Parathyroid adenoma (tissue), 2 donors: ENCODE data around the gene RNF19B.
"Not testable (repeated sequence)": the region's sequence is repeated elsewhere in the genome, so short reads cannot be mapped to it uniquely, and the experiment has no call there.

Source experiments
- H2AFZ ChIP-seq: fragments of 300-600 bp; sonication (generic); one replicate; pipeline ENCODE4 v1.7.0; 2017; ENCODE audit warnings: antibody characterized with exemption, mild to moderate bottlenecking
- H3K27ac ChIP-seq: fragments of 300-600 bp; sonication (generic); one replicate; pipeline ENCODE4 v1.7.0; 2017
- H3K27me3 ChIP-seq: fragments of 300-600 bp; sonication (generic); one replicate; pipeline ENCODE4 v1.7.0; 2017; ENCODE audit warnings: low read length; ENCODE audit not compliant: control insufficient read depth, insufficient read depth
- H3K36me3 ChIP-seq: fragments of 300-600 bp; sonication (generic); one replicate; pipeline ENCODE4 v1.7.0; 2017; ENCODE audit warnings: low read length; ENCODE audit not compliant: control insufficient read depth, insufficient read depth
- H3K4me1 ChIP-seq: fragments of 300-600 bp; sonication (generic); one replicate; pipeline ENCODE4 v1.7.0; 2017; ENCODE audit warnings: control low read depth
- H3K4me2 ChIP-seq: fragments of 300-600 bp; sonication (generic); one replicate; pipeline ENCODE4 v1.7.0; 2017; ENCODE audit warnings: low read length
- H3K4me3 ChIP-seq: fragments of 300-600 bp; sonication (generic); one replicate; pipeline ENCODE4 v1.7.0; 2017; ENCODE audit warnings: low read depth, low read length
- H3K79me2 ChIP-seq: fragments of 300-600 bp; sonication (generic); one replicate; pipeline ENCODE4 v1.7.0; 2017; ENCODE audit warnings: control low read depth
- H3K9ac ChIP-seq: fragments of 300-600 bp; sonication (generic); one replicate; pipeline ENCODE4 v1.7.0; 2017; ENCODE audit warnings: mild to moderate bottlenecking
- H3K9me3 ChIP-seq: fragments of 300-600 bp; sonication (generic); one replicate; pipeline ENCODE4 v1.7.0; 2017; ENCODE audit warnings: low read length; ENCODE audit not compliant: control insufficient read depth
- TF ChIP-seq, protein P1 (sequence below): fragments of 300-600 bp; sonication (generic); IDR thresholded peaks from one replicate; pipeline ENCODE4 v1.7.0; 2017; ENCODE audit warnings: antibody characterized with exemption, mild to moderate bottlenecking
- donor health status: primary hyperparathyroidism.

Gene RNF19B

DNA sequence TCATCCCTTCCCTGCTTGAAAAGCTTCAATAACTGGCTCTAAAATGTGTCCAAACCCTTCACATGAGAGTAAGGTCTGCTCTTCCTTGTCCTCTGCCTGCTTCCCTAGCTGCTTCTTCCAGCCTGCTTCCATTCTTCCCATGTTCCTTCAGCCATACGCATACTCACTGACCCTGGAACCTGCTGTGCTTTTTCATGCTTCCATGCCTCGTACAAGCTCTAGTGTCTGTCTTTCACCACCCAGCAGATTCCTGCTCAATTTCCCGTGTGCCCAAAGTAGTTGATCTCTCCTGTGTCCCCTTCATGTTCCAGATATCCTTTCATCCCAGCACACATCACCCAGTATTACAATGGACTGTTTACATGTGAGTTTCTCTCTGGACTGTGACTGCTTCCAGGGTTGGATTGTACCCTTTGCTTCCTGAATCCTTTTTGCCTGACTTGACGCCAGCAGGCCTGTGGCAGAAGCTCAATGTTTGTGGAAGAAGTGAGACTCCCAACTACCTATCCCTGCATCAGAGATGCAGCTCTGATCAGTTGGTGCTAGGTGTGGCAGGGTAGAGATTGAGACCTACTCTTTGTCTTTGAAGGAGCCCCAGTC is 35.9 kb upstream of the RNF19B start:
- no peak overlapping the region for H3K4me2 ChIP-seq
- no peaks in the 10 kb centered on the region for H3K79me2 ChIP-seq
- H3K9ac ChIP-seq, result no peak overlapping the region
- H3K36me3 ChIP-seq, result no peaks in the 10 kb centered on the region
- H3K9me3 ChIP-seq, result no peaks in the 10 kb centered on the region
- TF ChIP-seq, protein P1, sequence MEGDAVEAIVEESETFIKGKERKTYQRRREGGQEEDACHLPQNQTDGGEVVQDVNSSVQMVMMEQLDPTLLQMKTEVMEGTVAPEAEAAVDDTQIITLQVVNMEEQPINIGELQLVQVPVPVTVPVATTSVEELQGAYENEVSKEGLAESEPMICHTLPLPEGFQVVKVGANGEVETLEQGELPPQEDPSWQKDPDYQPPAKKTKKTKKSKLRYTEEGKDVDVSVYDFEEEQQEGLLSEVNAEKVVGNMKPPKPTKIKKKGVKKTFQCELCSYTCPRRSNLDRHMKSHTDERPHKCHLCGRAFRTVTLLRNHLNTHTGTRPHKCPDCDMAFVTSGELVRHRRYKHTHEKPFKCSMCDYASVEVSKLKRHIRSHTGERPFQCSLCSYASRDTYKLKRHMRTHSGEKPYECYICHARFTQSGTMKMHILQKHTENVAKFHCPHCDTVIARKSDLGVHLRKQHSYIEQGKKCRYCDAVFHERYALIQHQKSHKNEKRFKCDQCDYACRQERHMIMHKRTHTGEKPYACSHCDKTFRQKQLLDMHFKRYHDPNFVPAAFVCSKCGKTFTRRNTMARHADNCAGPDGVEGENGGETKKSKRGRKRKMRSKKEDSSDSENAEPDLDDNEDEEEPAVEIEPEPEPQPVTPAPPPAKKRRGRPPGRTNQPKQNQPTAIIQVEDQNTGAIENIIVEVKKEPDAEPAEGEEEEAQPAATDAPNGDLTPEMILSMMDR, result no peak
- H3K4me3 ChIP-seq, result no peak overlapping the region
- peaks cover 6% of the 10 kb centered on the region for H3K4me1 ChIP-seq
- H3K27ac ChIP-seq, result no peak overlapping the region
- H3K27me3 ChIP-seq, result no peaks in the 10 kb centered on the region
- no peak overlapping the region for H2AFZ ChIP-seq

DNA sequence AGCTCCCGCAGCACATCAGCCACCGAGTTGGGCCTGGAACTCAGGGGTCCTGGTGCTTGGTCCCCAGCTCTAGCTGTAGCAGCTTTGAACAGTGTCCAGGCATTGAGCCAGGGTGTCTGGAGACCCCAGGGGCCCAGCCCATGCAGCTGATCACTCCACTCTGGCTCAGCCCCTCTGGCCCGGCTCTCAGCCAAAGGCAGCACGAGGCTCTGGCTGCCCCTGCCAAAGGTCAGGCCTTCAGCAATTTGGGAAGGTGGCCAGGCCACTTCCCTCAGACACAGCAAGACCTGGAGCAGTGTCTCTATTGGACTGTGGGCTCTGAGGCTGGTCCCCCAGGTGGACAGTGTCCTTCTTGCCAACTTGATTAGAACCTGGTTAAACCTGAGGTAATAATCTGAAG is 34.4 kb upstream of the RNF19B start:
- Histone ChIP-seq H2AFZ (no peak overlapping the region), H3K9me3 (no peaks in the 10 kb centered on the region), H3K9ac (no peak overlapping the region), H3K36me3 (no peaks in the 10 kb centered on the region), H3K4me1 (no peaks in the 10 kb centered on the region), H3K4me3 (no peak overlapping the region), H3K27me3 (no peaks in the 10 kb centered on the region), H3K79me2 (no peaks in the 10 kb centered on the region), H3K27ac (no peak overlapping the region), H3K4me2 (no peak overlapping the region)
- TF ChIP-seq, protein P1, result no peak

DNA sequence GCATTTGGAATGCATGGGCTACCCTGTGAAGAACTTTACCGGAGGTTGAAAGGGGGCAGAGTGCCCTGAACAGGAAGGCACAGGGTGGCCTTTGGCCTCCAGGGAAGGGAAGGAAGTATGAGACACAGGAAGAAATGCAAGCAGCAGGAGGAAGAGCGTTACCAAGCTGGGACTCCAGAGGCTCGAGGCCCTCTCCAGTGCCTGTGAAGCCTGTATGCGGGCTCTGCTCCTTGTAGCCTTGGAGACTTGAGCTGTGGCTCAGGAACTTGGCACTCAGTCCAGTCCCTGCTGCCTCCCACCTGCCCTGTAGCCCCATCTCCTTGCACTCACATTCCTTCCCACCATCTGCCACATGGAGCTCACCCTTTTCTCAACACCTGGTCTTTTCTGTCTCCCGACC is 33.5 kb upstream of the RNF19B start:
- no peaks in the 10 kb centered on the region for H3K27me3 ChIP-seq
- no peaks in the 10 kb centered on the region for H3K4me1 ChIP-seq
- no peak overlapping the region for H2AFZ ChIP-seq
- H3K4me3 ChIP-seq, result no peak overlapping the region
- TF ChIP-seq, protein P1, result no peak
- no peaks in the 10 kb centered on the region for H3K36me3 ChIP-seq
- no peak overlapping the region for H3K9ac ChIP-seq
- no peaks in the 10 kb centered on the region for H3K9me3 ChIP-seq
- no peaks in the 10 kb centered on the region for H3K79me2 ChIP-seq
- no peak overlapping the region for H3K4me2 ChIP-seq
- H3K27ac ChIP-seq, result no peak overlapping the region

DNA sequence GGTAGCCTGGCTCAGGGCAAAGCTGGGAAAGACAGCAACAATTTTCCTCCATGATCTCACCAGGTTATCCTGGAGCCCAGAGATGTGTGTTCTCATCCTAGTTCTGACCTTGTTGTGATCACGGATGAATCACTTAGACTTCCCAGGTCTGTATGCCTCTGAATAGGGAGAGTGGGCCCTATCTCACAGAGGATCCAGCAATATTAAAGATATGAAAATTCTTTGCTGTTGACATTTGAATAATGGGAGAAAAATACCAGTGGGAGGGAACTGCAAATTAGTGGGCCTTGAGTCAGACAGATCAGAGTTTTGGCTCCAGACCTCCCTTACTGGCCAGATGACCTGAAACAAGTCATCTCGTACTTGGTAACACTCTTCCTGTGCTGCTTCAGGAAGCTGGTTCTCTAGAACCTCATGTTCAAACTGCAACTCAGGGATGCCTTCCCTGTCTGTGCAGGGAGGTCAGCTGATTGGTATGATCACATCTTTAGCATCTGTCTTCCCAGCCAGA is 32.8 kb upstream of the RNF19B start:
- H2AFZ ChIP-seq, result no peak overlapping the region
- H3K79me2 ChIP-seq, result no peaks in the 10 kb centered on the region
- H3K27ac ChIP-seq, result no peak overlapping the region
- H3K9ac ChIP-seq, result no peak overlapping the region
- H3K4me2 ChIP-seq, result no peak overlapping the region
- no peaks in the 10 kb centered on the region for H3K27me3 ChIP-seq
- no peaks in the 10 kb centered on the region for H3K9me3 ChIP-seq
- no peaks in the 10 kb centered on the region for H3K4me1 ChIP-seq
- H3K36me3 ChIP-seq, result no peaks in the 10 kb centered on the region
- no peak overlapping the region for H3K4me3 ChIP-seq
- TF ChIP-seq, protein P1, result no peak

DNA sequence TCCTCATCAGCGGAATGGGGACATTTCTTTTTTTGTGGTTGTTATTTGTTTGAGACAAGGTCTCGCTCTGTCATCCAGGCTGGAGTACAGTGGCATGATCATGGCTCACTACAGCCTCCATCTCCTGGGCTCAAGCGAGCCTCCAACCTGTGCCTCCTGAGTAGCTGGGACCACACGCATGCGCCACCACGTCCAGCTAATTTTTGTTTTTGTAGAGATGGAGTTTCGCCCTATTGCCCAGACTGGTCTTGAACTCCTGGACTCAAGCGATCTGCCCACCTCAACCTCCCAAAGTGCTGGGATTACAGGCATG is 28.7 kb upstream of the RNF19B start:
- H3K9me3 ChIP-seq, H3K4me3 ChIP-seq, H3K9ac ChIP-seq, H2AFZ ChIP-seq, H3K36me3 ChIP-seq, H3K4me2 ChIP-seq, H3K4me1 ChIP-seq, H3K79me2 ChIP-seq, H3K27ac ChIP-seq, H3K27me3 ChIP-seq: not testable (repeated sequence)
